DMS53 treated with DMSO at 0.1 percent for 48 hours (cell line): Measurements from ENCODE around the gene ELN.
"Not testable (repeated sequence)": the region's sequence is repeated elsewhere in the genome, so short reads cannot be mapped to it uniquely, and the experiment has no call there.

ENCODE experiments used
- DNase-seq: peaks from one replicate; lab custom pipeline; 2025; ENCODE audit not compliant: unreplicated experiment; lab: John Stamatoyannopoulos, UW

ELN gene

GRCh38 chr7:74000489-74001149, 27.4 kb upstream of the ELN start:
- no peak for DNase-seq

DNA sequence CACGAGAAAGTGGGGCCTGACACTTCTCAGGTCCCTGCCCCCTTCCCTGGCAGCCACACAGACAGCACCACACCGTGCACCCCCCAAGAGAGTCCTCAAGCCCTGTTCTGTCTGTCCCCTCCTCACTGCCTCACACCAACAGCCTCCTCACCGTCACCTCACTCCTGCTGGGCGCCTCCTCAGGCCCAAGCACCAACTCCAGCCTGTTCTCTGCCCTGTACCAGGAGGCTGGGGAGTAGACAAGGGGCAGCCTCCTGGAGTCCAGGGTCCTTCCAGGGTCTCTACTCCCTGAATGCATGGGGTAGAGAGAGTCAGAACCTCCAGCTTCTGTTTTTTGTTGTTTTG, 26.9 kb upstream of the ELN start:
- no peak for DNase-seq

GRCh38 chr7:74002474-74003017, 25.4 kb upstream of the ELN start:
- no peak for DNase-seq

DNA sequence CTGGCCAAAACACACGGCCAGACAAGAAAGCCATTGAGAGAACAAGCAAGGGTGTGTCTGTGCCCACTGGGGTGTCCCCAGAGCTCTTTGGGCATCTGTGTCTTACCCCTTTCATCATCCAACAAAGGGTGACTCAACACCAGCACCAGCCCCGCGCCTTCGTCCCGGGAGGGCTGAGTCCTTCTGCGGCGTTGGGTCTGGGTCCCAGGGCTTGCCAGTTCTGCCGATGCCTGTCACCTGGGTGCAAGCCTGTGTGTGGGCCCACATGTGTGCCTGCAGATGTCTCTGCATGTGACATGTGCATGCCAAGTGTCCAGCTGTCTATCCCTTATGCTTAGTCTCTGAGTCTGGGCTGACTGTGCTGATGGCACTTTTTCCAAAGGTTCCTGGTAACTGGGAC, 24.4 kb upstream of the ELN start:
- no peak for DNase-seq

GRCh38 chr7:74006032-74006431, 21.9 kb upstream of the ELN start:
- no peak for DNase-seq

- no peak for DNase-seq
These were observed 21.3 kb upstream of the ELN start for GRCh38 chr7:74006451-74007241.

- DNase-seq, result no peak
These were observed 20.8 kb upstream of the ELN start for GRCh38 chr7:74007242-74007567.

GRCh38 chr7:74008687-74009086, 19.3 kb upstream of the ELN start:
- no peak for DNase-seq

- no peak for DNase-seq
These were observed 18.3 kb upstream of the ELN start for GRCh38 chr7:74009719-74010118.

DNA sequence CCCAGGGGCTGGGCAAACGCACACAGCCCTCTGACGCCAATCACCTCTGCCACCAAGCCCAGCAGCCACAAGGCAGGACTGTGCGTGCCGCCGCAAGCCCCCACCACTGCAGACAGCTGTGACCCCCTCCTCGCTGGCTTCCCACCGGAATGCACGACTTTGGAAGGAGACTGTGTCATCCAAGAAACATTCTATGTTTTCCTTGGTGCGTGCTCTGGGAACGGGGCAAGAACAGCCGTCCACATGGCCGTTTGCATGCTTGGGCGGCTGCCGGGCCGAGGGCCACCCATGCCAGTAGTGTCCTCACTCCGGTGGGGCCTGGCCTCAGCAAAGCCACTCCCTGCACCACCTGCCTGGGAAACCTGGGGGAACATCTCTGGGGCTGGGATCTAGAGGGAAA, 17.6 kb upstream of the ELN start:
- DNase-seq, result no peak

- not testable (repeated sequence) for DNase-seq
These were observed 16.6 kb upstream of the ELN start for GRCh38 chr7:74011421-74011820.

GRCh38 chr7:74012842-74013249, 15.1 kb upstream of the ELN start:
- no peak for DNase-seq

DNA sequence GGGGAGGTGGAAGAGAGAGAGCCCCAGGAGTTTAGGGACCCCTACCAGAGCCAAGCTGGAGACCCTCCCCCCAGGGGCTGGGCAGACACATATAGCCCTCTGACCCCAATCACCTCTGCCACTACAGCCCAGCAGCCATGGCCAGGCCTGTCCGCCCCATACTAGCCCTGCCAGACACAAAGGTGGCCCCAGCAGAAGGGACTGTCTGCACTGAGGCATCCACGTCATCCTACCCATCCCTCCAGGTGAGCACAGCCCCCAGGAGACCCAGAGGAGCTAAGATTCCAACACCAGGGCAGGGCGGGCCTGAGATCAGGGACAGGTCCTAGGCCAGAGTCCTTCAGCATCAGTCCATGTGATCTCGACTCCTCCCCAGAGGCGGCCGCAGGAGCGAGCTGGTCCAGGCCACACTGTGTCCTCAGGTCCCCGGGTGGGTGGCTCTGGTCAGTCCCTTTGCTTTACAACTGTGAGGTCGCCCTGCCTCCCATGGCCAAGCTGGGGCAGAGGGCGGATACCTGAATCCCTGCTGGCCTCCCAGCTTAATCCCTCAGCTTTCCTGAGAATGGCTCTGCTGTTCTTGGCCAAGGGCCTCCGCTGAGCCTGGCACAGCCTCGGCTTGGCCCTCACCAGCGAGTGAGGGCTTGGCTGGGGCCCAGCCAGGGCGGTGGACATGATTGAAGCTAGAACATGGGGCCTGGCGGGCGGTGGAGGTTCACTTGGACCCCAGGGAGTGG, 14.3 kb upstream of the ELN start:
- DNase-seq, result no peak

DNA sequence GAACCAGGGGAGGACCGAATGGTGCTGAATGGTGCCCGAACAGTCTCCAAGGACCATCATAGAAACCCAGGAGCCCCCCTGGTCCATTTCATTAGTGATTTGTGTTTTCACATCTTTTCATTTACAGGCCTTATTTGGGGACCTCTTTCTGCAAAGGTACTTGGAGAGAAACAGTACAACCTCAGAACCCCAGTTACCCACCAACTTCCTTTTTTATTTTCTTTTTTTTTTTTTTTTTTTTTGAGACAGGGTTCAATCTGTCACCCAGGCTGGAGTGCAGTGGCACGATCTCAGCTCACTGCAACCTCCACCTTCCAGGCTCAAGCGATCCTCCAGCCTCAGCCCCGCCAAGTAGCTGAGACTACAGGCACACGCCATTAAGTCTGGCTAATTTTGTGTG, 13.0 kb upstream of the ELN start:
- DNase-seq, result no peak

GRCh38 chr7:74015670-74016069, 12.3 kb upstream of the ELN start:
- no peak for DNase-seq

DNA sequence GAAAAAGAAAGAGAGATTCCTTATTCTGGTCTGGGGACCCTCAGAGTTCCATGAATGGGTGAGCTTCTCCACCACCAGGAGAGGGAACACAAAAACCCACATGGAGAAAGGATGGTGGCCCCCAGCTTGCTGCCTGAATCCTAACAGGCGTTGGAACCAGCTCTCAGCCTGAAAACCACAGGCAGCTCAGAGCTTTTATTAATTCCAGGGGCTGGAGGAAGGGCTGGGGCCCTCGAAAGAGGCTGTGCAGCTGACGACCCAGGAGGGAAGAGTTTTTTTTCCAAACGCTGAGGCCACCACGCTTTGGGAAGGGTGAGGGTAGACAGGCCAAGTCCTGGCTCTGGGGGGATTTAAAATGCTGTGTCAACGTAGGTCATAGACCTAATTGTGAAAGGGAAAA, 10.8 kb upstream of the ELN start:
- DNase-seq, result no peak

DNA sequence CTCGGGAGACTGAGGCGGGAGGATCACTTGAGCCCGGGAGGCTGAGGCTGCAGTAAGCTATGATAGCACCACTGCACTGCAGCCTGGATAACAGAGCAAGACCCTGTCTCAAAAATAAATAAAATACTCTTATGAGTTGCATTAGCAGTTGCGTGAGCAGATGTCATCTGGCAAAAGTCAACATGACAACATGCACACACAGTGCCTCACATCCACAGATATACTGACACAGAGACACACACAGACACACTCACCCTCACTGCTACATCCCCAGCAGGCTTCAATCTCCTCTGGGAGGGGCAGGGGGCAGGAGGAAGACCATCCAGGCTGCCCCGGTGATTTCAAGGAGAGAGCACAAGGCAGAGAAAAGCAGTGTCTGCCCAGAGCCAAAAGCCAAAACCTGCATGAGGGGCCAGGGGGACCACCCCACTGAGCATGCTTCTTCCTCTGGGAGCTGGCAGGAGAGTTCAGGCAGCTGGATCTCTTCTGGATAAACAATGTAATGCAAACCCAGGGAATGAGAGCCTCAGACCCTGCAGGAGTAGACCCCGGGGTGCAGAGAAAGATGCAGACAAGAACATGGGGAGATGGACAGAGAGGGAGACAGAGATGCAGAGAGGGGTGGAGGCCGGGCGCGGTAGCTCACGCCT, 9.6 kb upstream of the ELN start:
- no peak for DNase-seq

- DNase-seq, result no peak
These were observed 8.8 kb upstream of the ELN start for GRCh38 chr7:74019149-74019548.

DNA sequence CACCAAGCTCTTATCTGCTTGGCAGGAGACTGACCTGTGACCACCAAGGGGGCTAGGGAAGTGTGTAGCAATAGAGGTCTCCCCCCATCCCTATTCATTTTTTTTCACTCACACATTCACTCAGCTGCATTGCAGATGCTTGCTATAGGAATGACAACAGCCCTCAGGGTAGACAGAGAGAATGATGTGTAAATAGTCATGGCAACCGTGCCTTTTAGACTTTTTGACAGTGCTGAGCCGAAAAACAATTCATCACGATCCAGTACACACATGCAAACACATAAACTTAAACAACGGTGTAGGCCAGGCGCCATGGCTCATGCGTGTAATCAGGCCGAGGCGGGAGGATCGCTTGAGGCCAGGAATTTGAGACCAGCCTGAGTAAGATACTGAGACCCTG, 7.6 kb upstream of the ELN start:
- DNase-seq, result no peak

GRCh38 chr7:74021546-74022320, 6.2 kb upstream of the ELN start:
- no peak for DNase-seq

DNA sequence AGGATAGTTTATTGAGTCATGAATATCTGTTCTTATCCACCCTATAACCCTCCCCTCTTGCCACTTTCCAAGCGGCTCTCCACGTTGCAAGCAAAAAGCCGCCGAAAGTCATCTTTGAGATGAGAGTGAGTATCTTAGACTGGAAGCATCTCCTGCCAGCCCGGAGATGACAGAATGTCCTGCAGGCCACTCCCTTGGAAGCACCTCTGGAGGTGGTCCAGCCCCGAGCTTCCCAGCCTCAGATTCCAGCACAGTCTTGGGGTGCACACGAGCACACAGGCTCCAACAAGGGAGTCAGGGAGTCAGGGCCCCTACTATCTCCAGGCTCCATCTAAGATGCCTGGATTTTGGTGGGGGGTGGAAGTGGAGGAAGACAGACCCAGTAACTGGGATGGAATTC, 5.5 kb upstream of the ELN start:
- DNase-seq, result no peak
